Activated CD4-positive, alpha-beta T cell treated with anti-CD3 and anti-CD28 coated beads, Interleukin-2, amount 50 U/mL, for 48 hours (primary cell): ENCODE measurements around the gene SEZ6L2.
"Not testable (repeated sequence)": the region's sequence is repeated elsewhere in the genome, so short reads cannot be mapped to it uniquely, and the experiment has no call there.

Experiments used
- DNase-seq, 2 experiments: peaks; one replicate each; pipeline ENCODE4 v3.0.0-alpha.2; 2020

SEZ6L2 gene

DNA sequence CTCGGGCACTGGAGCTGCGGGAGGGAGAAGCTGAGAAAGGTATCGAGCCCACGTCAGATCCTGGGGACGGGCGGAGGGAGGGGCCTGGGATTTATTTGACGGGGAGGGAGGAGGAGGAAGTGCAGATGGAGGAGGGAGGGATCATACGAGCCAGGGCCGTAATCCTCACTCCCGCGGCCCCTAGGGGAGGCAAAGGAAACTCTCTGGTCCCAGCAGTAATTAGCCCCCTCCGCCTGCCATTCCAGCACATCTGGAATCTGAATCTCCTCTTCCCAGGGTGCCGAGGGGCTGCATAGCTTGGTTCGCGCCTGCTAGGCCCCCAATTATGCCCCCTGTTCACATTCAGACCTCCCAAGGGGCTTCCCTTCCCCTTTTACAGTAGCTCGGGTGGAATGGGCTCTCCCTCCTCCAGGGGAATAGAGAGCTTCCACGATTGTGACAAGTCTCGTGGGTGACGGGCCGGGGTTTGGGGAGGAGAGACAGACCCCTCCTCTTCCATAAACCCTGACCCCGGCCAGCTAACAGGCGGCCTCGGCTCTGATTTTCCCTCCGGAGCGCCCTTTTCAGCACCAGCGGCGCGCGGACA, at the start of gene SEZ6L2:
Gene SEZ6L2, minus strand, starts transcription at position 35 of the 586 bp plus-strand sequence. CDS start 531 bp downstream, outside the sequence.
- DNase-seq = peak; percentile 27 to 40

DNA sequence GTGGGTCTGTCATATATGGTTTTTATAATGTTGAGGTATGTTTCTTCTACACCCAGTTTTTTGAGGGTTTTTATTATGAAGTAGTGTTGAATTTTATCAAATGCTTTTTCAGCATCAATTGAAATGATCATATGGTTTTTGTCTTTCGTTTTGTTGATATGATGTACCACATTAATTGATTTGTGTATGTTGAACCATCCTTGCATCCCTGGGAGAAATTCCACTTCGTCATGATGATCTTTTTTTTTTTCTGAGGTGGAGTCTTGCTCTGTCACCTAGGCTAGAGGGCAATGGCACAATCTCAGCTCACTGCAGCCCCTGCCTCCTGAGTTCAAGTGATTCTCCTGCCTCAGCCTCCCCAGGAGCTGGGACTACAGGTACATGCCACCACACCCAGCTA, 48.5 kb upstream of the SEZ6L2 start:
- DNase-seq = no peak

DNA sequence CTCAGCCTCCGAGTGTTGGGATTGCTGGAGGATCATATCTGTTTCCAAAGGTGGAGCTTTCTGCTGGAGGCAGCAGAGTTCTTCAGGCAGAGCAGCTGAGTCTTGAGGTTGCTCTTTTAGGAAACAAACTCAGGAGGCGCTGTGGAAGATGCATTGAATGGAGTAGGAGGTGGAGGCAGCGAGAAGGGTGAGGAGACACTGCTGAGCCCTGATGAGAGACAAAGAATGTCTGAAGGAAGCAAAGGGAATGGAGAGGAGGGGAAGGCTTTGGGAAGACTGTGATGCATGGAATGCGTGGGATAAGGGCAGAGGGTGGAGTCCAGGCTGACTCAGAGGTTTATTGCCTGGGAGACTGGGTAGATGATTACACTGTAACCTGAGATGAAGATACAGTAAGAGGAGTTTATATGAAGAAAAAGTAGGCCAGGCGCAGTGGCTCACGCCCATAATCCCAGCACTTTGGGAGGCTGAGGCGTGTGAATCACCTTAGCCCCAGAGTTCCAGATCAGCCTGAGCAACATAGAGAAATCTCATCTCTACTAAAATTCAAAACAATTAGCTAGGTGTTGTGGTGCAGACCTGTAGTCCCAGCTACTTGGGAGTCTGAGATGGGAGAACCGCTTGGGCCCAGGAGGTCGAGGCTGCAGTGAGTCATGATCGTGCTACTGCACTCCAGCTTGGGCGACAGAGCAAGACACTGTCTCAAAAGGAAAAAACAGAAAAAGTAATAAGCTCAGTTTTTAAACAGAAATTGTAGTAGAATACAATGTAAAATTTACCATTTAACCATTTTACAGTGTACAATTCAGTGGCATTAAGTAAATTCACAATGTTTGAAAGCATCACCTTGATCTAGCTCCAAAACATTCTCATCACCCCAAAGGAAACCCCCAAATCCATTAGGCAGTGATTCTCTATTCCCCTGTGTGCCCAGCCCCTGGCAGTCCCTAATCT, 44.8 kb upstream of the SEZ6L2 start:
- no peak for DNase-seq

DNA sequence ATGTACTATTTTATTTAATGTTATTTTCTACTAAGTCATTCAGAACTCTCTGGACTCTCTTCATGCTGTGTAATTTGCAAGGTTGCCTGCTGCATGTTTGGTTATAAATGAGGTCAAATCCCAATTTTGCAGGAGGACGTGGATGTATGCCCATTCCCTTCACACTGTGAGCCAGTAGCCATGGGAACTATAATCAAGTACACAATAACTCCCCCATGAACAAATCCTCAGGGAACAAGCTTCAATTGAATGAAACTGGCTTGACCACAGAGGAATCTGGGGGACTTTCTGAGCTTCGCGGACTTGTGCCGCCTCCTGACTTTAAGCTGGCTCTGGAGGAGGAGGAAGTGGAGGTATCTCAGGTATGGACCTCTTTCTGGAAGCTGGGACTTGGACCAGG, 41.3 kb upstream of the SEZ6L2 start:
- DNase-seq = no peak

- DNase-seq = not testable (repeated sequence)
These were observed 32.4 kb upstream of the SEZ6L2 start for GRCh38 chr16:29931750-29932149.

- no peak for DNase-seq
These were observed 27.9 kb upstream of the SEZ6L2 start for GRCh38 chr16:29927070-29927905.

- no peak for DNase-seq
These were observed 27.3 kb upstream of the SEZ6L2 start for GRCh38 chr16:29926711-29927052.

GRCh38 chr16:29925781-29926710, 26.7 kb upstream of the SEZ6L2 start, which contains the start of gene KCTD13:
Gene KCTD13, minus strand, starts transcription at chr16:29926226. Its CDS starts 193 bp downstream, at chr16:29926033.
- peak; percentile 80 to 84 for DNase-seq

DNA sequence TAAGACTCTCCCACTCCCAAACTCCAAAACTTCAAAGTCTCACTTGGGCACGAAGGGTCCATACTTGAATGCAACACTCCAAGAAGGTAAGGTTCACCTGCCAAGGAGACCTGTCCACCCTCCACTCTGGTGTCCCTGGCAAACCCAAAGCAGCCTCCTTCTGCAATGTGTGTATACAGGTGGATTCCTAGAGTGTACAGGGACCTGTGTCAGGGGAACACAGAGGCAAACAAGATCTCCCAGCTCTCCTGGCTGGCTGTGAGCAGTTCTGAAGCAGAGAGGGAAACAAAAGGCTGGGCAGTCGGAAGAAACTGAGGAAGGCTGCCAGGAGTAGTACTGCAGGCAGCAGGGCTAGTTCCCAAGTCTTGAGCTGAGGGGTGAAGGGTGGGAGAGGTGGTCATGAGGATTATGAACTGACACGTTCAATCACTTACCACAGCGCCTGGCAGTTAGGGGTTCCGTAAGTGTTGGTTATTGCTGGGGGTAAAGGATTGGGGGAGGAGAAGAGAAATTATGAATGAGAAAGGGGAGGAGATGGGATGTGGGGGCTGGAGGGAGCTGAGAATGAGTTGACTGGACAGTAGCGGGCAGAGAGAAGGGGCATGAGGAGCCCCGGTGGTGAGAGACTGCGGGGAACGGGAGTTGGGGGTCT, 25.9 kb upstream of the SEZ6L2 start:
- peak in 1 of 2 experiments; percentile 5 for DNase-seq

DNA sequence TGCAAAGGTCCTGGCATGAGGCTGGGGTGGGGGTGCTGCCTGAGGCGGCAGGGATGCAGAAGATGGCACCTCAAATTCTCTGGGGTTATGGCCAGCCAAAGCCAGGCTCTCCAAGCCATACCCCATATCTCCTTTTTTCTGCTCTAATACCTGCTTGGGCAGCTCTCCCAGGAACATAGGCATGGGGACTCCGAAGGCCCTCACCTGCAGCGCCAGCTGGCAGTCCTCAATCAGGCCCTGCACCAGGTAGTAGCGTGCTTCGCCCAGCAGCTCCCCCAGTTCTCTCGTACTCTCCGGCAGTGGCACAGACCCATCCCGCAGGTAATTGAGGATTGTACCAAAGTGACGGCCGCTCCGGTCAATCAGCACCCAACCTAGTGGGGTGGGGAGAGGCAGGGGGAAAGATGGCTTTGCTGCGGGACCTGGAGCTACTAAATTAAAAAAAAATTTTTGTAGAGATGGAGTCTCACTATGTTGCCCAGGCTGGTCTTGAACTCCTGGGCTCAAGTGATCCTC, 23.7 kb upstream of the SEZ6L2 start:
- DNase-seq = no peak

DNA sequence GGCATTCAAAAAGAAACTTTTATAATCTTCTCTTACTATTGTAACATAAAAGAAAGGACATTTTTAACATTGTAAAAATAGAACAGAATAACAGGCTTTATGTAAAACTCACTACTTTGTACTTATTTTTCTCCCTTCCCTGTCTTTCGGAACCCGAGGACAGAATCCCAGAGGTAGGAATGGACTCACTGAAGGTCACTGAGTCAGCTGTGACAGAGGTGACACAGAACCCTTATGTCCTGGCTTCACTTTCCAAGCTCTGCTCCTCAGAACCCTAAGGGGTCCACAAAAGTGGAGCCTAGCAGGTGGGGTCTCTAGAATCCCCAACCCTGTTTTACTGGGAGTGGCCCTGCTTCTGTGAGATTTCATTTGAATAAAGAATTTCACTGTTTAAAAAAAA, 23.0 kb upstream of the SEZ6L2 start:
- DNase-seq = no peak

GRCh38 chr16:29921034-29921385, 21.7 kb upstream of the SEZ6L2 start:
- no peak for DNase-seq

DNA sequence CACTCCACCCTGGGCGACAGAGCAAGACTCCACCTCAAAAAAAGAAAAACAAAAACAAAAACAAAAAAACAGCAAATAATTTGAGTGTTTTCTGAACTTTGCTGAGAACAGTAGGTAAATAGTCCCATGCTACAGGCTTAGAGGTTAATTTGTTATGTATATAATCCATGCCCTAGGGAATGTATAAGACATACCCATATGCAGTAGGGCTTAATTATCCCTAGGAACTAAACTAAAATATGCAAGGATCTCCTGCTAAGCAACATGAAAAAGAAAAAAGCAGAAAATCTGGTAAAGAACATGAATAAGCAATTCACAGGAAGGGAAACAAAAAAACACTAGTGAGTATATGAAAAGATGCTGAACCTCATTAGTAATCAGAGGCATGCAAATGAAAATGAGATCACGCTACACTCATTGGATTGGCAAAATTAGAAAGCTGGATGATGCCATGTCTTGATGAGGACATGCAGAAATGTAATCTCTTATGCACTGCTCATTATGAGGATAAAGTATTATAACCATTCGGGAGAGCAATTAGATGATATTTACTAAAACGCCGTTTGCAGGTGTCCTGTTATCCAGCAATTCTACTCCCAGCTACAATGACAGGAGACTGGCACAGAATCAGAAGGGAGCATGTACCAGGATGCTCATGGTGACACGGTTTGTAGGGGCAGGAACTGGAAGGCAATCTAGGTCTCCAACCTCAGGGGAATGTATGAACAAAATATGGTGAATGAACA, 21.1 kb upstream of the SEZ6L2 start:
- no peak for DNase-seq

- no peak for DNase-seq
These were observed 17.6 kb upstream of the SEZ6L2 start for GRCh38 chr16:29916979-29917378.

DNA sequence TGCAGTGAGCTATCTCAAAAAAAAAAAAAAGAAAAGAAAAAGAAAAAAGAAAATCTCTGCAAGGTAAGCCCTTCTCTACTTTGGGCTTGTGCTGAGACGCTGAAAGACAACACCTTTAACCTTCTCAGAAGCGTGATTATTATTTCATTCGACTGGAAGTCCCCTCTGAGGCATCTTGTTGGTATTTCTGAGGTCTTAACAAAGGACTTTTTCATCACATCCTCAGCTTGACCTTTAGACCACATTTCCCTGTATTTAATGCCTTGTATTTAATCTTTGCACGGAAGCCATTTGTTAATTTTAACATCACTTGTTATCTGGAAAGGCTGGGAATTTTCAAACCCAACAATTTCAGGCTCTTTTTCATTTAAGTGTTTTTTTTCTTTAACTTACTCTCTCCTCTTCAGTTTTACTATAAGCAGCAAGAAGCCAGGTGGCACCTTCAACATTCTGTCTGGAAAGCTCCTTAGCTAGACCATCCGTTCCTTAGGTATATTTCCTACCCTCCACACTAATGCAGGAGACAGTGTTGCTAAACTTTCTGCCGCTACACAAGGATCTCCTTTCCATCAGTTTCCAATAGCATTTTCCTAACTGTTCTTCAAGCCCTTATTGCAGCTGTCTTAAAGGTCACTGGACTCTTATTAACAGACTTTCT, 16.4 kb upstream of the SEZ6L2 start:
- DNase-seq = no peak

GRCh38 chr16:29913514-29913913, 14.2 kb upstream of the SEZ6L2 start:
- DNase-seq = no peak

DNA sequence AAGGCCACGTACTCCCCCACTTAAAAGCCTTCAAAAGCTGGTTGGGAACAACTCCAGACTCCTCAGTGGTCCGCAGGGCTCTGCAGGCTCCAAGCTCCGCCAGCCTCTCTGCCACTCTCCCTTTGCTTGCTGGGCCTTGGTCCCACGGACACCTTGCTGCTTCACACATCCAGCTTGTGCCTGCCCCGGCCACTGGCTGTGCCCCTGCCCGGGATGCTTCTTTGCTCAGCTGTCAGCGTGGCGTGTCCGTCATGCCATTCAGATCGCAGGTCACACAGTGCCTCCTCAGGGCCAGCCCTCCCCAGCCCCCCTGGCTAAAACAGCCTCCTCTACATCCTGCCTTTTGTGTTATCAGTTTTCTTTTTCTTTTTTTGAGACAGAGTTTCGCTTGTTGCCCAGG, 12.7 kb upstream of the SEZ6L2 start:
- no peak for DNase-seq

DNA sequence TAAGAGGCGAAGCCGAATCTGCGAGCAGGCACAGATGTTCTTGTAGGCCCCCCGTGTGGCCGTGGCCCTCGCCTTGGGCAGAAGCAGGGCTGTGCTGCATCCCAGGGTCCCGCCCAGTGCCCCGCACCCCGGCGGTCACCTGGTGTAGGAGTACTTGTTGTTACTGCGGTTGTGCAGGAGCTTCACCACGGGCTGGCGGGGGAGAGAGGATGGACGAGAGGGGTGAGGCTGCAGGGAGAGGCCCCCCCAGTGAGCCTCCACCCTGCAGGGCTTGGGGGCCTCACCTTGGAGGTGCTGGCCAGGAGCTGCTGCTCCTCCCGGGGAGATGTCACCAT, 12.3 kb upstream of the SEZ6L2 start:
- DNase-seq = no peak

DNA sequence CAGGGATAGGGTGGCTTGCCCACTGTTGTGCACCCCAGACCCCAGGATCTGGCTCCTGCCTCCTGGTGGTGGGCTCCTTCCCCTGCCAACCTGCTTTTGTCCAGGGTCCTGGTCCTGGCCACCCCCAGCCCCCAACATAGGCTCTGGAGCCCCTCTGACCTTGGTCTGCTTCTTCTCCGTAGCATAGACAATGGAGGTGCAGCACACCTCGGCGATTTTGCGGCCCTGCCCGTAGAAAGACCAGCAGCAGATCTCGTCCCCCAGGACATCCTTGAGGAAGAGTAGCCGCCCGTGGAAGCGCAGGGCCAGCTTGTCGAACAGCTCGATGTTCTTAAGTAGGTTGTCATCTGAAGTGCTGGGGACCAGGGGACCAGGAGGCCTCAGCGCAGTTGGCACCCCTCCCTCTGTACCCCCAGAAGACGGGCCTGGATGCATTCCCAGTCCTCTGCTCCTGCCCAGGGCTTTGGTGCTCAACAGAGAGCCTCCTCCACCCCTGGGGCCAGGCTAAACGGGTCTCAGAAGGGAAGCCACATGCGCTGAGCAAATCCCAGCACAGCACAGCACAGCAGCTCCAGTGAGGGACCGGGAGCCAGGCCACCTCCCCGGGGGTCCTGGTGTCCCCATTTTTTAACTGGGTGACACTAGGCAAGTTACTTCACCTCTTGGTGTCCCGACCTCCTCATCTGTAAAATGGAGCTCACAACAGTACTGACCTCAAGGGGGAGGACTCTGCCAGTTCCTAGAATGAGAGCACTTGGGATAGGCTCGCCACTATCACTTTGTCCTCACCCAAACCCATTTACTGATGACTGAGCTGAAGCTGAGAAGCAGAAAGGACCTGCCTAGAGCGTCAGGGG, 11.7 kb upstream of the SEZ6L2 start:
- no peak for DNase-seq
